ENCODE data around the gene SRGAP1.

DNA sequence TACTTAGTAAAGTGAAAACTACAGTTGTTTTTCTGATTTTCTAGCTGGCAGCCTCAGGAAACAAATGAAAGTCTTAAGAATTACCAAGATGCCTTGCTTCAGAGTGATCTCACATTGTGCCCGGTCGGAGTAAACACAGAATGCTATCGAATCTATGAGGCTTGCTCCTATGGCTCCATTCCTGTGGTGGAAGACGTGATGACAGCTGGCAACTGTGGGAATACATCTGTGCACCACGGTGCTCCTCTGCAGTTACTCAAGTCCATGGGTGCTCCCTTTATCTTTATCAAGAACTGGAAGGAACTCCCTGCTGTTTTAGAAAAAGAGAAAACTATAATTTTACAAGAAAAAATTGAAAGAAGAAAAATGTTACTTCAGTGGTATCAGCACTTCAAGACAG, 35.9 kb upstream of the SRGAP1 start:
- no peak for TF ChIP-seq POLR2AphosphoS5 (IDR thresholded peaks at IDR 0.05; ENCODE audit: low read depth, low read length)
- no peak for TF ChIP-seq POLR2A (IDR thresholded peaks at IDR 0.05; ENCODE audit: low read depth, low read length)
